Stimulated activated naive B cell treated with anti-CD40 and anti-IgM and Interleukin-4, amounts not matched to agents 10 μg/mL and 1 μg/mL and 100 μg/mL, for 72 hours (primary cell): ENCODE data around the gene PLCB1.
A peak's percentile ranks its signal among the peaks of the same experiment; 100 is the strongest.

ENCODE experiments used
- ATAC-seq, 2 donors: fragments of 150-1000 bp; cut with Tn5 transposase; replicated peaks; 2 replicates each; pipeline ENCODE4 v1.10.0; 2021; ENCODE audit warnings: moderate library complexity in 1 of 2
- DNase-seq: peaks from one replicate; pipeline ENCODE4 v3.0.0; 2021
- H3K27ac Mint-ChIP-seq: one replicate; pipeline ENCODE4 v1.8.0; 2022; ENCODE audit warnings: mild to moderate bottlenecking, mixed read lengths
- H3K27me3 Mint-ChIP-seq, 2 donors: one replicate each; pipeline ENCODE4 v1.8.0; 2022; ENCODE audit warnings: mixed read lengths in 2 of 2
- H3K36me3 Mint-ChIP-seq, 2 donors: one replicate each; pipeline ENCODE4 v1.8.0; 2022; ENCODE audit warnings: mixed read lengths in 2 of 2, mild to moderate bottlenecking in 1 of 2
- H3K4me1 Mint-ChIP-seq, 2 donors: one replicate each; pipeline ENCODE4 v1.8.0; 2022; ENCODE audit warnings: mixed read lengths in 2 of 2, mild to moderate bottlenecking in 1 of 2
- H3K4me3 Mint-ChIP-seq, 2 donors: one replicate each; pipeline ENCODE4 v1.8.0; 2022; ENCODE audit warnings: mild to moderate bottlenecking in 2 of 2, mixed read lengths in 2 of 2, moderate library complexity in 1 of 2
- H3K9me3 Mint-ChIP-seq, 2 donors: one replicate each; pipeline ENCODE4 v1.8.0; 2022; ENCODE audit warnings: mixed read lengths in 2 of 2, mild to moderate bottlenecking in 1 of 2

The PLCB1 gene

DNA sequence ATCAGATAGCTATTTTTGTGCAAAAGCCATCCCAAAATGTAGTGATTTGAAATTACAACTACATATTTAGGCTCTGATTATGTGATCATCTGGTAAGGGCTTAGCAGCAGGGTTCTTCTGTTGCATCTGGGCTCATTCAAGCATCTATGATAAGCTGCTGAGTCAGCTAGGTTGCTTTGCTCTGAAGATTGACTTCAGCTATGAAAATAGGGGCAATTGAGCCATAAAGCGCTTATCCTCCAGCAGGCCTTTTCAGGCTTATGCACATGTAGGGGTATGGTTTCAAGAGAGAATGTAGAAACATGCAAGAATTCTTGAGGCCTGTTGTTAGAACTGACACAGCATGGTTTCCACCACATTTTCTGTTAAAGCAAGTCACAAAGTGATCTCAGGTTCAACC lies 114.1 kb downstream of the PLCB1 start:
- Mint-ChIP-seq H3K4me1 (peaks cover 16% of the 10 kb centered on the region in 2 donors), H3K27ac (no peak overlapping the region), H3K4me3 (no peak overlapping the region), H3K36me3 (no peaks in the 10 kb centered on the region), H3K27me3 (no peaks in the 10 kb centered on the region), H3K9me3 (no peaks in the 10 kb centered on the region)
- ATAC-seq: no peak
- no peak for DNase-seq

DNA sequence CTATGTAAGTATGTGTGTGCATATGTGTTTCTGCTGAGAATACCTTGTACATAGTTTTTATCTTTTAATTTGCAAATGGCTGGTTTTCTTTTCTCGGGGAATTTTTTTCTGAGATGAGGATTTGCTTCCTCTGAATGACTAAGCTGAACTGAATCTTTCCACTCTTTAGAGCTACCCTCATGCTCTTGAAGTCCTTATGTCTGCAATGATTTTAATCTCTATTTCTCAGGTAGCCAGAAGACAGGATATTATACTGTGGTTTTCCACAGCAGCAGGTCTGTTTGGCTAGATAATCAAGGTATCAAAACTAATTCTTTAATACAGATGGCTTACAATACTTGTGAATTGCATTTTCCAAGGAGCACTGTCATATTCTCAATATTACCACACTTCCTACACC lies 114.7 kb downstream of the PLCB1 start:
- Mint-ChIP-seq H3K4me3 (no peak overlapping the region), H3K27ac (no peak overlapping the region), H3K9me3 (no peaks in the 10 kb centered on the region), H3K4me1 (peaks cover 15 to 16% of the 10 kb centered on the region in 2 donors), H3K27me3 (no peaks in the 10 kb centered on the region), H3K36me3 (no peaks in the 10 kb centered on the region)
- DNase-seq (no peak), ATAC-seq (no peak)

DNA sequence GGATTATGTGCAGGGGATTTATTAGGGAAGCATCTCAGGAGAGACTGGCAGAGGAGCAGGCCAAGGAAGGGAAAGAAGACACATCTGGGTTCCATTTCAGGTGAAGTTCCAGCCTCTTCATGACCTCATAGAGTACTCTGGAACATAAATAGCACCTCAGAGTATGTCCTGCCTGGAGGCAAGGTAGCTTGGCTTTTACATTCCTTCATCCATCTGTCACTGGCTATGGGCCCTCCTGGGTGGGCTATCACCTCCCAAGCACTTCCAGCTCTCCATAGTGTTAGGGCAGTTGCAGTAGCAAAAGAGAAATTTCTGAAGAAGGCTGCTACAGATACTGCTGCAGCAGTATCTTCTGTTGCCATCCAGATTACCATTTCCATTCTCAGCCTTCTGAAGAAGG lies 116.0 kb downstream of the PLCB1 start:
- Mint-ChIP-seq H3K27me3 (no peaks in the 10 kb centered on the region), H3K36me3 (no peaks in the 10 kb centered on the region), H3K27ac (no peak overlapping the region), H3K4me1 (peaks cover 5 to 7% of the 10 kb centered on the region in 2 donors), H3K9me3 (no peaks in the 10 kb centered on the region), H3K4me3 (no peak overlapping the region)
- DNase-seq (no peak), ATAC-seq (no peak)

DNA sequence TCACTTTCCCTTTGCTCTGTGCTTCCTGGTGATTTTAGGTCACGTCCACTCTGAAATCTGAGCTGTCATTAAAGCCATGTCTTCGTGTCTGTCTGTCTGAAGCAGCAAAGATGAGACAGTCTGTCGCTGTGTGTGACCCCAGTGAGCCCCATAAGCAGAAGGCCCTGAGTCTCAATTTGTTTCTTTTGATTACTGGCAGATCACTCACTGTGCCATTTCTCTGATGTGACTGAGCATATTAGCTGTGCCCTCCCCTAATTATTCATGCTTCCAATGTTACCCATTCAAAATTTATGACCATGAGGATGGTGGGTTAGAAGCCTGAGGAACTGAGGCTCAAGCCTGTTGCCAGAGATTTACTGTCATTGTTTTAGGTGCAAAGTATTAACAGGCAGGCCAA lies 117.6 kb downstream of the PLCB1 start:
- ATAC-seq (no peak), DNase-seq (no peak)
- peaks cover 5 to 7% of the 10 kb centered on the region in 2 donors for H3K4me1 Mint-ChIP-seq
- no peak overlapping the region for H3K4me3 Mint-ChIP-seq
- H3K36me3 Mint-ChIP-seq: no peaks in the 10 kb centered on the region
- H3K27ac Mint-ChIP-seq: no peak overlapping the region
- H3K9me3 Mint-ChIP-seq: no peaks in the 10 kb centered on the region
- H3K27me3 Mint-ChIP-seq: no peaks in the 10 kb centered on the region

DNA sequence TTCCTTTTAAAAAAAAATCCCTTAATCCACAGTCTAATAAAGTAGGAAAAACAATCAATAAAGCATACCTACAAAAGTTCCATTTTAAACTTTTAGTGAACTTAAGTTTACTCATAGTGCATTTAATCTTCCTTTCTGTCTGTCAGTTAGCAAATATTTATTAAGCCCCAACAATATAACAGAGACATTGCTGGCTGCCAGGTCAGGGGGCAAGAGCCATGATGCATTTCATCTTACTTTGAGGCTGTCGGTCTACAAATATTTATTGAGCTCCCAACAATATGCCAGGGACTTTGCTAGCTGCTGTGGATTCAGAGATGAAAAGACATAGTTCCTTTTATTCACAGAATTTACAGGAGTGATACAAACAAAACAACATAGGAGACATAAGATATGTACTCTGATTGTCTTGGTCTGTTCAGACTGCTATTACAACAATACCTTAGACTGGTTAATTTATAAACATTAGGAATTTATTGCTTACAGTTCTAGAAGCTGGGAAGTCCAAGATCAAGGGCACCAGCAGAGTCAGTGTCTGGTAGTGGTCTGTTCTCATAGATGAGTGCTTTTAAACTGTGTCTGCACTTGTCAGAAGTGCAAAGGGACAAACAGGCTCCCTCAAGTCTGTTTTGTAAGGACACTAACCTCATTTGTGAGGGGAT lies 118.6 kb downstream of the PLCB1 start:
- Mint-ChIP-seq H3K36me3 (no peaks in the 10 kb centered on the region), H3K4me3 (no peak overlapping the region), H3K4me1 (peaks cover 5 to 7% of the 10 kb centered on the region in 2 donors), H3K9me3 (no peaks in the 10 kb centered on the region), H3K27me3 (no peaks in the 10 kb centered on the region), H3K27ac (no peak overlapping the region)
- DNase-seq (no peak), ATAC-seq (no peak)

DNA sequence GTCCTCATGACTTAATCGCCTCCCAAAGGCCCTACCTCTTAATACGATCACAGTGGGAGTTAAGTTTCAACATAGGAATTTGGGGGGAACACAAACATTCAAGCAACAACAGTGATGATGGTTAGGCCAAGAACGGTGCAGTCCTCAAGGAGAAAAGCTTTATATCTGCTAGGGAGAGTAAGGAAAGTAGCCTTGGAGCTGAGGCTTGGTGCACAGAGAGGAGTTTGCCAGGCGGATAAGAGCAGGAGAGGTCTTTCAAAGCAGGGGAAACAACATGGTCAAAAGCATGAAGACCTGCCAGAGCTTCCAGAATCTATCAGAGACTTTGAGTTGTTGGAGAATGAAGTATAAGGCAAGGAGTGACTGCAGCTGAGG lies 119.1 kb downstream of the PLCB1 start:
- DNase-seq (no peak), ATAC-seq (no peak)
- peaks cover 5 to 7% of the 10 kb centered on the region in 2 donors for H3K4me1 Mint-ChIP-seq
- no peaks in the 10 kb centered on the region for H3K9me3 Mint-ChIP-seq
- H3K36me3 Mint-ChIP-seq: no peaks in the 10 kb centered on the region
- H3K4me3 Mint-ChIP-seq: no peak overlapping the region
- no peak overlapping the region for H3K27ac Mint-ChIP-seq
- no peaks in the 10 kb centered on the region for H3K27me3 Mint-ChIP-seq

DNA sequence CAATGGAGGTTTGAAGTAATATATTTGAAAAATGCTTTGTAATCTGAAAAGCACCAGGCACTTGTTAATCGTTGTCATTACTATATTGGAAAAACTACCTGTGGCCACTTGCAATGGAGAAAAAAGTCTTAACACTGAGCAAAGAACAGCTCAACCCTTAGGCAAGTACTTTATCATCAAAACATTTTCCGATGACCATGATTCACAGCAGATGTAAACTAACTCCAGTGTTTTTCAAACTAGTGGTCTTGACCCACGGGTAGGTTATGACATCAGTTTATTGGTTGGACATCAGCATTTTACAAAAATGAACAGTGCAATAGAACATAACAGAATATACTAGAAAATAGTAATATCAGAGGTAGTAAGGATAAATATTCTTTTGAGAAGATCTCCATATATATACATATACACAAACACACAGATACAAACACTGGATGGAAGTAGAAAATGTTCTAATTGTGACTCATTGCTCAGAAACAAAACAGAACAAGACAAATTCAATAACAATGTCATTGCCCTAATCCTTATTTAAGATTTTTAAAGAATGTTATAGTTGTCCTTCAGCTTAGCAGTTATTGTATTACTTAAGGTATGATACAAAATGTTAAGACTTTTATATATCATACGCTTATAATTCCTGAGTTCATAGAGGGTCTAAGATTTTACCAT lies 123.0 kb downstream of the PLCB1 start:
- Mint-ChIP-seq H3K27me3 (no peaks in the 10 kb centered on the region), H3K4me1 (no peaks in the 10 kb centered on the region), H3K4me3 (no peak overlapping the region), H3K36me3 (no peaks in the 10 kb centered on the region), H3K9me3 (no peaks in the 10 kb centered on the region), H3K27ac (no peak overlapping the region)
- DNase-seq (no peak), ATAC-seq (no peak)

DNA sequence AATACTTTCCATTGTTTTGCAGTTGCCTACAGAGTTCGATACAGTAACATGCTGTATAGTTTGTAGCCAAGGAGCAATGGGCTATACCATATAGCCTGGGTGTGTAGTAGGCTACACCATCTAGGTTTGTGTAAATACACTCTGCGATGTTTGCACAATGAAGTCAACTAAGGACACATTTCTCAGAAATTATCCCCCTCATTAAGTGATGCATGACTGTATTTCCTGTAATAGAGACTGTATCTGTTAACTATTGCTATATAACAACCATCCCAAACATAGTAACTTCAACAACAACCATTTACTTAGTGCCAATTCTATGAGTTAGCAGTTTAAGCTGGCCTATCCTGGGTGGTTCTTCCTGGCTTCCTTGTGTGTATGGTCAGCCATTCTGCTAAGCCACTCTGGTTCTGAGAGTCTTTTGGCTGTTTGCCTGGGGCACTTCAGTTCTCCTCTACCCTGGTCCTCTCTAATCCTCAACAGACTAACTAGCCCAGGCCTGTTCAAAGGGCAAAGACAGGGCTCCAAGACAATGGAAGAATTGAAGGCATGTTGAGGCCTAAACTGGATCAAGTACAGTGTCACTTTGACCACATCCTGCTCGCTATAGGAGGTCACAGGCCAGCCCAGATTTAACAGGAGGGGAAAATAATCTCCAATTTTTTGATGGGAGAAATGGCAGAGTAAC lies 124.0 kb downstream of the PLCB1 start:
- no peaks in the 10 kb centered on the region for H3K36me3 Mint-ChIP-seq
- no peaks in the 10 kb centered on the region for H3K27me3 Mint-ChIP-seq
- no peaks in the 10 kb centered on the region for H3K9me3 Mint-ChIP-seq
- H3K27ac Mint-ChIP-seq: no peak overlapping the region
- no peaks in the 10 kb centered on the region for H3K4me1 Mint-ChIP-seq
- H3K4me3 Mint-ChIP-seq: no peak overlapping the region
- ATAC-seq (no peak), DNase-seq (no peak)

DNA sequence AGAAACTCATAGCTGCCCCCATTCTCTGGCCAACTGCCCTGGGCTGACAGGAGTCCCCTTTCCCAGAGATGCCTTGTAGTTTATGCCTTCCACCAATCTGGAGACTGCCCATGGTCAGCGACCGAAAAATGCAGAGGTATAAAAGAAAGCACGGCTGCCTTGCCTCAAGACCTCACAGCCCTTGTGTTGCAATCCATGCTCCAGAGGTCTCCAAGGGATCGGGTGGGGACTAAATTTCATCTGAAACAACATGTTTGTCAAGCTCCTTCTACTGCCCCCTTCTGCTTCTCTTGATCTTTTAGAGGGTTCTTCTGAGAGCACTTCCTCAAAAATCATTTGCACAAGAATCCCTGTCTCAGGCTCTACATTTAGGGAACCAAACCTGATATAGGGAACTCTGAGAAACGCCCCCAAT lies 128.8 kb downstream of the PLCB1 start:
- Mint-ChIP-seq H3K9me3 (no peaks in the 10 kb centered on the region), H3K4me1 (no peaks in the 10 kb centered on the region), H3K27ac (no peak overlapping the region), H3K4me3 (no peak overlapping the region), H3K36me3 (no peaks in the 10 kb centered on the region), H3K27me3 (no peaks in the 10 kb centered on the region)
- ATAC-seq (no peak), DNase-seq (no peak)

DNA sequence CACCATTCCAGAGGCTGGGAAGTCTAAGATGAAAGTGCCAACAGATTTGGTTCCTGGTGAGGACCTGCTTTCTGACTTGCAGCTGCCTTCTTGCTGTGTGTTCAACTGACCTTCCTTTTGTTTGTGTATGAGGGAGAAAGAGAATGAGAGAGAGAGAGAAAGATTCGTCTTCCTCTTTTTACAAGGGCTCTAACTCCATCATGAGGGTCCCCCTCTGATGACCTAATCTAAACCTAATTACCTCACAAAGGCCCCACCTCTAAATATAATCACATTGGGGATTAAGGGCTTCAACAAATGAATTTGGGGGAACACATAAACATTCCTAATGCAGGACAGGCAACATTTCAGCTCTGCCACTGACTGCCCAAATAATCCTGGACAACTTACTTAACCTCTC lies 130.7 kb downstream of the PLCB1 start:
- H3K4me3 Mint-ChIP-seq: no peak overlapping the region
- ATAC-seq (no peak), DNase-seq (no peak)
- no peak overlapping the region for H3K27ac Mint-ChIP-seq
- H3K27me3 Mint-ChIP-seq: no peaks in the 10 kb centered on the region
- H3K9me3 Mint-ChIP-seq: no peaks in the 10 kb centered on the region
- H3K4me1 Mint-ChIP-seq: no peaks in the 10 kb centered on the region
- no peaks in the 10 kb centered on the region for H3K36me3 Mint-ChIP-seq

DNA sequence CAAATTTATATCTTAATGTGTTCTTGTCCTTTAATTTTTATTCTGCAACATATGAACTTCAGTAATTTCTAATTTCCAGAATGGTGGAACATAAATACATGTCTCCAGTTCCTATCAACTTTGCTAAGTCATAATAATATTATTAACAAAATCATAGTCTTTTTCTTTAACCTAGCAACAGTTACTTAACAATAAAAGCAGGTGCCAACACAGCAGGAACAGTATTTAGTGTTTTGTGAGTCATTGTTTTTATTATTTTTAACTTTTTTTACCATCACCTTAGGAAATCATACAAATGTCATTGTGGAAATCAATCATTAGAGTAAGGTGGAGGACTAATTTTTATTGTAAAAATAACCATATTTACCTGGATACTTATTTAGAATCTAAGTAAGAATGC lies 133.5 kb downstream of the PLCB1 start:
- no peaks in the 10 kb centered on the region for H3K9me3 Mint-ChIP-seq
- no peak overlapping the region for H3K27ac Mint-ChIP-seq
- H3K4me3 Mint-ChIP-seq: no peak overlapping the region
- ATAC-seq: no peak
- no peaks in the 10 kb centered on the region for H3K36me3 Mint-ChIP-seq
- no peaks in the 10 kb centered on the region for H3K4me1 Mint-ChIP-seq
- DNase-seq: no peak
- H3K27me3 Mint-ChIP-seq: no peaks in the 10 kb centered on the region

DNA sequence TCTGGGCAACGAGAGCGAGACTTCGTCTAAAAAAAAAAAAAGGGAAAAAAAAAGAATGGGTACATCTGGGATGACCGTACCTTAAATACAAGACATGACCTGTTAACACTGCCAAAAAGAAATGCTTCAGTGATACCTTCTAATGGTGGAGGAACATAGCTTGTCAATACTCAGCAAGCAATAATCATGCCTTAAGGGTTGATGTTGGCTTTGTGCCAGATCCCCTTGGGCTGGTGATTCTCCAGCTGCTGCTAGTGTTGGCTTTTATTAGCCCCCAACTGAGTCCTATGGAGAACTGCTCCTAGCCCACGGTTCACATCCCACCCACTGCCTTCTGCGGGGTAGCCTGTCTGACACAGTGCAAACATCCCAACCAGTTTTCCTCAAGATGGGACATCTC lies 134.9 kb downstream of the PLCB1 start:
- Mint-ChIP-seq H3K27me3 (peaks cover 0 to 1% of the 10 kb centered on the region in 2 donors), H3K9me3 (peaks cover 0 to 2% of the 10 kb centered on the region in 2 donors), H3K27ac (no peak overlapping the region), H3K4me3 (no peak overlapping the region), H3K36me3 (peaks cover 0 to 2% of the 10 kb centered on the region in 2 donors), H3K4me1 (peaks cover 2 to 13% of the 10 kb centered on the region in 2 donors)
- ATAC-seq (no peak), DNase-seq (no peak)

DNA sequence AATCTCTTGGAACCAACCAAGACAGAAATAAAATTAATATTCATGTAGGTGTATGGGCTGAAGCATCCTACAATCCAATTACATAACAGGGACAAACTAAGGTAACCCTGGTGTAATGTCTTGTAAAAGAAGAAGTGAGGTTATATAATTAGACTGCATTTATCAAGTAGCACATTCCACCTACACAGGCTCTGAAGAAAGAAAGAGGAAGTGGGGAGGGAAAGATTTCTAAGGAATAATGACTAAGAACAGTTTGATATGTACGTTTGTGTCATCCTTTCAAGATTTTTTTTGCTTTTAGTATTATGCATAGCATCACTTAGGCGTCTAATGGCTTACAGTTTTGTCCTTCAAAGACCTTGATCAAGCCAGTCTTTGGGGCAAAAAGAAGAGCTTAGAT lies 139.7 kb downstream of the PLCB1 start:
- H3K36me3 Mint-ChIP-seq: peaks cover 0 to 2% of the 10 kb centered on the region in 2 donors
- ATAC-seq: peak; percentile 76 to 77
- H3K4me1 Mint-ChIP-seq: peaks cover 19 to 47% of the 10 kb centered on the region in 2 donors
- peaks cover 0 to 8% of the 10 kb centered on the region in 2 donors for H3K27me3 Mint-ChIP-seq
- H3K27ac Mint-ChIP-seq: peak overlapping the region; percentile 89
- H3K9me3 Mint-ChIP-seq: peaks cover 0 to 2% of the 10 kb centered on the region in 2 donors
- peak overlapping the region; percentile 71 for H3K4me3 Mint-ChIP-seq
- no peak for DNase-seq

DNA sequence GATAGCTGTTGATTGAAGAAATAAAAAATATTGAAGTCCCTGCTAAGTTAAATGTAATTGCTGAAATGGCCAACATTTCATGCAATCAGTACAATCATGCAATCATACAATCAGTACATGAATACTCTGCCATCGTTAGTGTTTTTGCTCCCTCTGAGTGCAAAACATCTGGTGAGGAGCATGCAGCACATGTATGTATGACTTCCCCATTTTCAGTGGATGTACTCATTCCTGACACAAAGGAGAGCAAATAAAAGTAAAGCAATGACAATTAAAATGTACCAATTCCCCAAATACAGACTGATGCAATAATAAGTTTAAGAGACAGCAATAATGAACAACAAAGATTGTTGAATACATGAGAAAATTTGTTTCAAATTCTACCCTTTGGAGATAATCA lies 140.7 kb downstream of the PLCB1 start:
- ATAC-seq (peak; percentile 25 to 33), DNase-seq (no peak)
- H3K27ac Mint-ChIP-seq: peak overlapping the region; percentile 43
- H3K27me3 Mint-ChIP-seq: peaks cover 0 to 8% of the 10 kb centered on the region in 2 donors
- no peak overlapping the region for H3K4me3 Mint-ChIP-seq
- peaks cover 0 to 2% of the 10 kb centered on the region in 2 donors for H3K9me3 Mint-ChIP-seq
- peaks cover 0 to 2% of the 10 kb centered on the region in 2 donors for H3K36me3 Mint-ChIP-seq
- H3K4me1 Mint-ChIP-seq: peaks cover 19 to 47% of the 10 kb centered on the region in 2 donors

DNA sequence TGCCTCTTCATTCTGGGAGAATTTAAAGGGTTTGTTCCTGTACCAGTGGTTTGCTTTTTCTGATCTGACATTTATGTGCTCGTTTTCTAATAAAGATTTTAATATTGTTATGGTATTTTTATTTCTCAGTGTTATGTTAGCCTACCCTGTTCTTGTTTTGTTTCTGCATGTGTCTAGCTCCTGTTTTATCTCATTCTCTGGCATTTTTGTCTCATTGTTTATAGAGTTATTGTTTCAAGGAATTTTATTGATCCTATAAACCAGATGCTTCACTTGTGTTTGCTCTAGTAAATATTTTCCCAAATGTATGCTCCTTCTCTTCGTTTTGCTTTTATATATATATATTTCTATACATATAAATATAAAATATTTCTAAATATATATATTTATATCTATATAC lies 152.8 kb downstream of the PLCB1 start:
- no peak overlapping the region for H3K4me3 Mint-ChIP-seq
- no peak overlapping the region for H3K27ac Mint-ChIP-seq
- ATAC-seq (no peak), DNase-seq (no peak)
- H3K36me3 Mint-ChIP-seq: no peaks in the 10 kb centered on the region
- H3K4me1 Mint-ChIP-seq: no peaks in the 10 kb centered on the region
- no peaks in the 10 kb centered on the region for H3K27me3 Mint-ChIP-seq
- H3K9me3 Mint-ChIP-seq: no peaks in the 10 kb centered on the region
